HepG2 (cell line): ENCODE data around the gene PLD1. TPM values are rescaled to one million over a fixed set of nuclear protein-coding genes. Genes with fewer than 3 reads are reported as not detected.

Source experiments
- CHD4 ChIP-seq: fragments of 200-600 bp; sonication (generic); IDR thresholded peaks from 2 replicates; pipeline ENCODE4 v1.7.0; 2017; ENCODE audit warnings: mild to moderate bottlenecking, low read length, borderline replicate concordance
- FOSL2 ChIP-seq: sonication (generic); formaldehyde crosslinking; IDR thresholded peaks from 2 replicates; pipeline ENCODE4 v1.4.0; 2020; ENCODE audit warnings: missing genetic modification reagents
- KDM1A ChIP-seq: IDR thresholded peaks from 2 replicates; pipeline ENCODE4 v1.6.1; 2016; ENCODE audit warnings: missing compliant biosample characterization
- NR2F6 ChIP-seq, 2 experiments: IDR thresholded peaks; 2 replicates each; pipeline ENCODE4 v1.6.1; 2016; ENCODE audit warnings: antibody characterized with exemption in 1 of 2, mild to moderate bottlenecking in 1 of 2
- POGZ ChIP-seq: sonication (generic); formaldehyde crosslinking; IDR thresholded peaks from 2 replicates; pipeline ENCODE4 v1.4.0; 2020; ENCODE audit warnings: mild to moderate bottlenecking, missing genetic modification reagents
- SOX6 ChIP-seq, 2 experiments: fragments of 450-650 bp in 1 of 2; sonication (generic) in 1 of 2; formaldehyde crosslinking in 1 of 2; IDR thresholded peaks; 2 replicates each; pipeline versions ENCODE4 v1.4.0 to v1.6.1; 2017 to 2020; ENCODE audit warnings: antibody characterized with exemption in 1 of 2, mild to moderate bottlenecking in 1 of 2, missing genetic modification reagents in 1 of 2
- TEAD3 ChIP-seq: optimal IDR thresholded peaks from 2 replicates; pipeline ENCODE3; 2016; ENCODE audit warnings: borderline replicate concordance
- ZMYM3 ChIP-seq: sonication (generic); formaldehyde crosslinking; IDR thresholded peaks from 2 replicates; pipeline ENCODE4 v1.5.1; 2020; ENCODE audit warnings: mild to moderate bottlenecking, missing genetic modification reagents
- ZSCAN20 ChIP-seq: sonication (generic); formaldehyde crosslinking; IDR thresholded peaks from 2 replicates; pipeline ENCODE4 v1.4.0; 2020; ENCODE audit warnings: missing genetic modification reagents, mild to moderate bottlenecking, borderline replicate concordance
- polyA plus RNA-seq, 8 experiments: library from polyadenylated mRNA; depleted of rRNA in 3 of 8; stranded (reverse) in 7 of 8; unstranded in 1 of 8; fragments of >200 nt; fragmentation: Illumina TruSeq in 4 of 8; extraction: Trizol in 4 of 8; gene quantifications; 2 replicates each; pipeline versions ENCODE4 v1.2.1 to v1.2.3, GENCODE V29; 2011 to 2016; ENCODE audit warnings: low read depth in 4 of 8, missing spikeins in 1 of 8, mixed read lengths in 1 of 8; ENCODE audit not compliant: insufficient read depth in 1 of 8
- total RNA-seq, 5 experiments: library from RNA; depleted of rRNA; stranded (reverse); fragments of >200 nt; fragmentation: Illumina TruSeq; extraction: Trizol; gene quantifications; 2 replicates each; pipeline ENCODE4 v1.2.3, GENCODE V29; 2016; ENCODE audit warnings: low read depth in 1 of 5
- TF ChIP-seq, protein P1 (sequence below): IDR thresholded peaks from 2 replicates; pipeline ENCODE4 v1.6.1; 2016; ENCODE audit warnings: low read depth
- TF ChIP-seq, protein P2 (sequence below): sonication (generic); formaldehyde crosslinking; IDR thresholded peaks from 2 replicates; pipeline ENCODE4 v1.5.1; 2020; ENCODE audit warnings: mild to moderate bottlenecking, missing genetic modification reagents, moderate library complexity

The PLD1 gene
- total and polyA plus RNA-seq, 2 of the 13 experiments (the other 11 are each of a cell fraction or from before 2014, with no cell fraction given), result 27.1 to 59.4 TPM

DNA sequence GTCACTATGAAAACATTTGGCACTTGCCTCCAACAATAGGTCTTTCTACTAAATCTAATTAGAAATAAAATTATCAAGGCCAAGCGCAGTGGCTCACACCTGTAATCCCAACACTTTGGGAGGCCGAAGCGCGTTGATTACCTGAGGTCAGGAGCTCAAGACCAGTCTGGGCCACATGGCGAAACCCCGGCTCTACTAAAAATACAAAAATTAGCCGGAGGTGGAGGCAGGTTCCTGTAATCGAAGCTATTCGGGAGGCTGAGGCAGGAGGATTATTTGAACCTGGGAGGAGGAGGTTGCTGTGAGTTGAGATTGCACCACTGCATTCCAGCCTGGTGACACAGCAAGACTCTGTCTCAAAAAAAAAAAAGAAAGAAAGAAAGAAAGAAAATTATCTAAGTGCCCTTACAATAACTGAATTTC is 1.6 kb upstream of the PLD1 start (continued):
- TF ChIP-seq SOX6 (IDR thresholded peaks at IDR 0.05) (no peak), SOX6 (CRISPR knock-in tag; IDR thresholded peaks at IDR 0.05) (0 out of 2 replicates have a peak, but pooled peaks have one; percentile 8), NR2F6 (IDR thresholded peaks at IDR 0.05) (no peak), NR2F6 (CRISPR knock-in tag; IDR thresholded peaks at IDR 0.05) (no peak), KDM1A (CRISPR knock-in tag) (peak; percentile 78; the same call in 1 of the 2 replicates), CHD4 (peak; percentile 29; the same call in 1 of the 2 replicates), POGZ (peak; percentile 50), ZMYM3 (CRISPR knock-in tag) (peak; percentile 76; the same call in 1 of the 2 replicates), FOSL2 (peak; percentile 85), TEAD3 (CRISPR knock-in tag) (peak; percentile 91), ZSCAN20 (no peak)
- TF ChIP-seq, protein P1, sequence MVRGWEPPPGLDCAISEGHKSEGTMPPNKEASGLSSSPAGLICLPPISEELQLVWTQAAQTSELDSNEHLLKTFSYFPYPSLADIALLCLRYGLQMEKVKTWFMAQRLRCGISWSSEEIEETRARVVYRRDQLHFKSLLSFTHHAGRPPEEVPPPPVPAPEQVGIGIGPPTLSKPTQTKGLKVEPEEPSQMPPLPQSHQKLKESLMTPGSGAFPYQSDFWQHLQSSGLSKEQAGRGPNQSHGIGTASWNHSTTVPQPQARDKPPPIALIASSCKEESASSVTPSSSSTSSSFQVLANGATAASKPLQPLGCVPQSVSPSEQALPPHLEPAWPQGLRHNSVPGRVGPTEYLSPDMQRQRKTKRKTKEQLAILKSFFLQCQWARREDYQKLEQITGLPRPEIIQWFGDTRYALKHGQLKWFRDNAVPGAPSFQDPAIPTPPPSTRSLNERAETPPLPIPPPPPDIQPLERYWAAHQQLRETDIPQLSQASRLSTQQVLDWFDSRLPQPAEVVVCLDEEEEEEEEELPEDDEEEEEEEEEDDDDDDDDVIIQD, result 0 out of 2 replicates have a peak, but pooled peaks have one; percentile 13
- TF ChIP-seq, protein P2, sequence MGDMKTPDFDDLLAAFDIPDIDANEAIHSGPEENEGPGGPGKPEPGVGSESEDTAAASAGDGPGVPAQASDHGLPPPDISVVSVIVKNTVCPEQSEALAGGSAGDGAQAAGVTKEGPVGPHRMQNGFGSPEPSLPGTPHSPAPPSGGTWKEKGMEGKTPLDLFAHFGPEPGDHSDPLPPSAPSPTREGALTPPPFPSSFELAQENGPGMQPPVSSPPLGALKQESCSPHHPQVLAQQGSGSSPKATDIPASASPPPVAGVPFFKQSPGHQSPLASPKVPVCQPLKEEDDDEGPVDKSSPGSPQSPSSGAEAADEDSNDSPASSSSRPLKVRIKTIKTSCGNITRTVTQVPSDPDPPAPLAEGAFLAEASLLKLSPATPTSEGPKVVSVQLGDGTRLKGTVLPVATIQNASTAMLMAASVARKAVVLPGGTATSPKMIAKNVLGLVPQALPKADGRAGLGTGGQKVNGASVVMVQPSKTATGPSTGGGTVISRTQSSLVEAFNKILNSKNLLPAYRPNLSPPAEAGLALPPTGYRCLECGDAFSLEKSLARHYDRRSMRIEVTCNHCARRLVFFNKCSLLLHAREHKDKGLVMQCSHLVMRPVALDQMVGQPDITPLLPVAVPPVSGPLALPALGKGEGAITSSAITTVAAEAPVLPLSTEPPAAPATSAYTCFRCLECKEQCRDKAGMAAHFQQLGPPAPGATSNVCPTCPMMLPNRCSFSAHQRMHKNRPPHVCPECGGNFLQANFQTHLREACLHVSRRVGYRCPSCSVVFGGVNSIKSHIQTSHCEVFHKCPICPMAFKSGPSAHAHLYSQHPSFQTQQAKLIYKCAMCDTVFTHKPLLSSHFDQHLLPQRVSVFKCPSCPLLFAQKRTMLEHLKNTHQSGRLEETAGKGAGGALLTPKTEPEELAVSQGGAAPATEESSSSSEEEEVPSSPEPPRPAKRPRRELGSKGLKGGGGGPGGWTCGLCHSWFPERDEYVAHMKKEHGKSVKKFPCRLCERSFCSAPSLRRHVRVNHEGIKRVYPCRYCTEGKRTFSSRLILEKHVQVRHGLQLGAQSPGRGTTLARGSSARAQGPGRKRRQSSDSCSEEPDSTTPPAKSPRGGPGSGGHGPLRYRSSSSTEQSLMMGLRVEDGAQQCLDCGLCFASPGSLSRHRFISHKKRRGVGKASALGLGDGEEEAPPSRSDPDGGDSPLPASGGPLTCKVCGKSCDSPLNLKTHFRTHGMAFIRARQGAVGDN (CRISPR knock-in tag), result 0 out of 2 replicates have a peak, but pooled peaks have one; percentile 13
- TF ChIP-seq, all 625 proteins: peak for 14
